Stomach (tissue), 4 donors: Measurements from ENCODE around the gene FOXN3.

Experiments
- POLR2AphosphoS5 ChIP-seq, 3 donors: sonication (generic); formaldehyde crosslinking; IDR thresholded peaks; one replicate each; pipeline ENCODE4 v1.6.1; 2016; ENCODE audit warnings: antibody characterized with exemption in 3 of 3
- TF ChIP-seq, protein P1 (sequence below), 7 experiments: fragments of 450-650 bp in 4 of 7; fragments of 200-600 bp in 3 of 7; sonication (generic) in 3 of 7; IDR thresholded peaks; one replicate each; pipeline ENCODE4 v1.5.1; 2016 to 2019; ENCODE audit warnings: antibody characterized with exemption in 7 of 7, control low read depth in 2 of 7, mild to moderate bottlenecking in 1 of 7

DNA sequence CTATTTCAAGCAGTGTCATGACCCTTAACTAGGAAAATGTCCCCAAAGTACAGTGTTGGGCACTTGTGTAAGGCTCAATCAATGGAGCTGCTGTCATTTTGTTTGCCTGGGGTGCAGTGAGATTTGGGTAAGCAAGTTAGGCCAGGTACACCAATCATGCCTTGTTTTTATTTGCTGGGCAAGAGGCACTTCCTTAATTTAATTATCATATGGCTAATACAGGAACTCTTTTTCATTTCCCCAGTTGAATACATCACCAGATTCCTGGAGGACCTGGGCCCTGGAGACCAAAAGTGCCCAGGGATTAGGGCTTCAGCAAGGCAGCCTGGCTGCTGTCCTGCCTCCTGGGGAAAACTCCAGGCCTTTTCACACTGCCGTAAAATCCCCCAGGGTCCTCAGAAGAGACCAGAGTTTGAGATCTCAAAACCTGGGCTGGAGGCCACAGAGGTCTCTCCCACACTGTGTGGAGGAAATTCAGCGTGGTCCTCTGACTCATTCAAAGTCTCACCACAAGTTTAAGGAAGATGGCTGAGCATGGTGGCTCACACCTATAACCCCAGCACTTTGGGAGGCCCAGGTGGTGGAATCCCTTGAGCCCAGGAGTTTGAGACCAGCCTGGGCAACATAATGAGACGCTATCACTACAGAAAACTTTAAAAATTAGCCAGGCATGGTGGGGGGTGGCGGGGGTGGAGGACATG, 28.4 kb upstream of the FOXN3 start:
- TF ChIP-seq, protein P1, sequence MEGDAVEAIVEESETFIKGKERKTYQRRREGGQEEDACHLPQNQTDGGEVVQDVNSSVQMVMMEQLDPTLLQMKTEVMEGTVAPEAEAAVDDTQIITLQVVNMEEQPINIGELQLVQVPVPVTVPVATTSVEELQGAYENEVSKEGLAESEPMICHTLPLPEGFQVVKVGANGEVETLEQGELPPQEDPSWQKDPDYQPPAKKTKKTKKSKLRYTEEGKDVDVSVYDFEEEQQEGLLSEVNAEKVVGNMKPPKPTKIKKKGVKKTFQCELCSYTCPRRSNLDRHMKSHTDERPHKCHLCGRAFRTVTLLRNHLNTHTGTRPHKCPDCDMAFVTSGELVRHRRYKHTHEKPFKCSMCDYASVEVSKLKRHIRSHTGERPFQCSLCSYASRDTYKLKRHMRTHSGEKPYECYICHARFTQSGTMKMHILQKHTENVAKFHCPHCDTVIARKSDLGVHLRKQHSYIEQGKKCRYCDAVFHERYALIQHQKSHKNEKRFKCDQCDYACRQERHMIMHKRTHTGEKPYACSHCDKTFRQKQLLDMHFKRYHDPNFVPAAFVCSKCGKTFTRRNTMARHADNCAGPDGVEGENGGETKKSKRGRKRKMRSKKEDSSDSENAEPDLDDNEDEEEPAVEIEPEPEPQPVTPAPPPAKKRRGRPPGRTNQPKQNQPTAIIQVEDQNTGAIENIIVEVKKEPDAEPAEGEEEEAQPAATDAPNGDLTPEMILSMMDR (IDR thresholded peaks at IDR 0.05), result no peak
- TF ChIP-seq POLR2AphosphoS5 (IDR thresholded peaks at IDR 0.05), result no peak
